NOMO-1 treated with DMSO at 0.1 percent for 48 hours (cell line): ENCODE data around the gene NAPB.
"Not testable (repeated sequence)": the region's sequence is repeated elsewhere in the genome, so short reads cannot be mapped to it uniquely, and the experiment has no call there.

Experiments
- DNase-seq: peaks from one replicate; lab custom pipeline; 2025; ENCODE audit not compliant: unreplicated experiment; lab: John Stamatoyannopoulos, UW

NAPB gene

DNA sequence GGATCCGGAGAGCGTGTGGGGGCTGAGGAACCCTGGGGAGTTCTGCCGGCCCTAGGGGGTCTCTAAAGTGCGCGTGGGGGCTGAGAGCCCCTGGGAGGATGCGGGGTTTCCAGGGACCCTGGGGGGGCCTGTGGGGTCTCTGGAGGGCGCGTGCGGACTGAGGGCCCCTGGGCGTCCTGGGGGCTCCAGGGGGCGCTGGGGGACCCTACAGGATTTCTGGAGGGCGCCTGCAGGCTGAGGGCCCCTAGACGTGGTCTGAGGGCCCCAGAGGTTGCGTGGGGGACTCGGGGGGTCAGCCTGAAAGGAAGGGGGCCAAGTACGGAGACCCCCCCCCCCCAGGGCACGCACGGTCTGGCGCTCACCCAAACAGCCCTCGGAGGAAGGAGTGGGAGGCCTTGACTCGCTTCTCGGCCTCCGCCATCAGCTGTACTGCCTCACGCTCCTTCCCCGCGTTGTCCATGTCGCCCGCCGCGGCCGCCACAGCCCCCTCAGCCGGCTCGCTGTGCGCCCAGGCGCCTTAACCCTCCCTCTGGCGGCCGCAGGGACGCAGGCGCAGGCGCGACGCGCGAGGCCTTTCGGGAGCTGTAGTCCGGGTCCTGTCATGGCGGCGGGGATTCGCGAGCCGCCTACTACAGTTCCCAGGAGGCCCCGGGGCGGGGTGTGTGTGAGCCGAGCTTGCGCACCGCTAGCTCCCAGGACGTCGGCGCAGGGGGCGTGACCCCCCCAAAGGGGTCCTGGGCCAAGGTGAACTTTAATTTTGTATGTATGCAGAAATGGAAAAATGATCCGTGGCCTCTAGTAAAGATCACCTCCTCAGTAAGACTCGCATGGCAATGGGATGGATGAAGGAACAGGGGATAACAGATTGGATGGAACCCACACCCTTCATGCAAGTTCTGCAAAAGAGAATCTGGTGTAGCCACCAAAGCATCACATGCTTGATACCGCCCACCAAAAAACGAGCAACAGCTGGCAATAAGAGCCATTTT lies at the start of gene NAPB:
Gene NAPB (minus strand): TSS at position 546 of the 989 bp plus-strand sequence. CDS start 86 bp downstream, at position 460.
- peak; percentile 89 for DNase-seq

DNA sequence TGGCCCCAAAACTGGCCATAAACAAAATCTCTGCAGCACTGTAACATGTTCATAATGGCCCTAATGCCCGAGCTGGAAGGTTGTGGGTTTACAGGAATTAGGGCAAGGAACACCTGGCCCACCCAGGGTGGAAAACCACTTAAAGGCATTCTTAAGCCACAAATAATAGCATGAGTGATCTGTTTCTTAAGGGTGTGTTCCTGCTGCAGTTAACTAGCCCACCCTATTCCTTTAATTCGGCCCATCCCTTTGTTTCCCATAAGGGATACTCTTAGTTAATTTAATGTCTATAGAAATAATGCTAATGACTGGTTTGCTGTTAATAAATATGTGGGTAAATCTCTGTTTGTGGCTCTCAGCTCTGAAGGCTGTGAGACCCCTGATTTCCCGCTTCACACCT lies 45.7 kb upstream of the NAPB start:
- DNase-seq, result not testable (repeated sequence)

DNA sequence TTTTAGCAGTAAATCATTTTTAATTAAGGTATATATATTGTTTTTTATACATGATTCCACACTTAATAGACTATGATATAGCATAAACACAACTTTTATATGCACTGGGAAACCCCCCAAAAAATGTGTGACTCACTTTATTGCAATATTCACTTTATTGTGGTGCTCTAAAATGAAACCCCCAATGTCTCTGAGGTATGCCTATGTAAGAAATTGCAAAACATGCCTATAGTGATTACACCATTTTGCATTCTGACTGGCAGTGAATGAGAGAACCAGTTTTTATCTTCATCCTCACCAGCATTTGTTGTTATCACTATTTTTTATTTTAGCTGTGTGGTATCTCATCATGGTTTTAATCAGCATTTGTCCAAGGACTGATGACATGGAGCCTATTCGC lies 39.9 kb upstream of the NAPB start:
- no peak for DNase-seq

DNA sequence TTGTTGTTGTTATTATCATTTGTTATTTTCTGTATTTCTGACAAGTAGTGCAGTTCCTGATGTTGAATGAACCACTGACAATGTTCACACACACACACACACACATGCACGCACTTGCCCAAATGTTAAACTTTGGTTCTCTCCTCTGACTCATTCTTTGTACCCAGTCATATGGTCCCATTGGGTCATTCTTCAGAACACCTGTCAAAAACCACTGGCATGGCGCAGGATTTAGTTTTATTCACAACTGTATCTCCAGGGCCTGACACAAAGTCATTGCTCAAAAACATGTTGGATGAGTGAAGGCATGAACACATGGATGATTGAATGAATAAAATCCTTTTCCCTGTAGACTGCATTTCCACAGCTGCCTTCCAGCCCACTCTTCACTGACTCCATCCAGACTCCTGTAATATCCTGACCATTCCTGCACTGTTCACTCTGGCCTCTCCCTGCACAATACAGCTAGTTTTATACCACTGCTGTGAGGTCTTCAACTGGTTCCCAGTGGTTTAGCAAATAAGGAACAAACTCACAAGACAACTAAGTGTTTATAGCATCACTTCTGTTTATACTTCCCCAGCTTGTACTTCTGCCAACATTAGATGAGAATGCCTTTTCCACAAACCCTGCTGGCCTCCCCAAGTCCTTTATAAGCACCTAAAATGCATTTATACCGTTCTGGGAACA lies 38.3 kb upstream of the NAPB start:
- DNase-seq, result no peak

DNA sequence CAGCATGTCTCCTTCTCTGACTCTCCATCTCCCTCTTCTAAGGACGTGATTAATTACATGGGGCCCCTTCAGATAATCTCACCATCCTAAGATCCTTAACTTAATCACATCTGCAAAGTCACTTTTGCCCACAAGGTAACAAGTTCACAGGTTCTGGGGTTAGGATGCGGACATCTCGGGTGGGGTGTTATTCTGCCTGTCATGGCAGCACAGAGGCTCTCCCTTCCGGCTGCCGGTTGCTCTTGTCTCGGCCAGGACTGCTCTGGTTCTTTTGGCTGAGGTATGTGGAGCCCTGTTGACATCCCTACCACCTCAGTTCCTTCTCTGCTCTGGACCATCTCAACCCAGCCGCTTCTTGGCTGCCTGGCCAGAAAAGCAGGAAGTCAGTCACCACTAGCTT lies 35.6 kb upstream of the NAPB start:
- DNase-seq, result no peak

DNA sequence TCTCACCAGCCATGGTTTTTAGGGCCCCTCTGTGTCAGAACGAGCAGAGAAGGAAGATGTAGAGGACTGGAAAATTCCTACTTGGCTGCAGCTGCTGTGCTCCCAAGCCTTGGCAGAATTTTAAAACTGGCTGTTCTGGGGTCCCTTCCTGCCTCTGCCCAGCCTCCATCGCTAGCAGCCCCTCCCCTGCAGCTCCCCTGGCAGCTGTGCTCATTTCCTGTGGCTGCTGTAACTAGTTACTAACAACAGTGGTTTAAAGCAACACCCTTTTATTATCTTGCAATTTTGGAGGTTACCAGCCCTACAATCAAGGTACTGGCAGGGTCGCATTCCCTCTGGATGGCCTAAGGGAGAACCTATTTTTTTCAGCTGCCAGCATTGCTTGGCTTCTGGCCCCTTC lies 35.1 kb upstream of the NAPB start:
- no peak for DNase-seq

DNA sequence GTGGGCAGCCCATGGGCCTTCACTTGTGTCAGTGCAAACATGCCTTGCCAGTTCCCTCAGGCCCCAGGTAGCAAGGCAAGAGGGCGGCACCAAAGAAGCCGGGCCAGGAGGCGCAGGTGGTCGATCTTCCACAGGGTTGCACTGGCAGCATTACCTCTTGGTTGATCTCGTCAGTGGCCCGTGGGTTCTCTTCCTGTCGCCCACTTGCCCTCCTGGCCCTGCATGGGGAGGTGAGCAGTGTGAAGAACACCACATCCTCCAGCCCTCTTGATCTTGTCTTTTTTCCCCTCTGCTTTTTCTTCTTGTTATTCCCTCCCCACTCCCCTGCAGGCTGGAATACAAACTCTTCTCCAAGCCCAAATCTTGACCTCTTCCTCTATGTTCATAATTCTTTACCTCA lies 34.4 kb upstream of the NAPB start:
- no peak for DNase-seq

DNA sequence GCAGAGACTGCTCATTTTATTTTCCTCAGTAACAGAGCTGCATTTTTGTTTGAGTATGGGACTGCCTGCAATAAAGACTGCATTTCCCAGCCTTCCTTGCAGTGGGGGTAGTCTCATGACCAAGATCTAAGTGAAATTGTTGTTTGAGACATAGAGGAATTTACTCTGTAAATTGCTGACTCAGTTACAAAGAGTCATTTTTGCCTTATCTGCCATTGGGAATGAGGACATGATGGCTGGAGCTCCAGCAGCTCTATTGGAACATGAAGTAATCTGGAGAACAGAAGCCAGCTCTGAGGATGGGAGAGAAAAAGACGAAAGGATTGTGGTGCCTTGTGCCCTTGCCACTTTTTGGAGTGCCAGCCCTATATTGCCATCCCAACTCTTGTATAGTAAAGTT lies 33.5 kb upstream of the NAPB start:
- no peak for DNase-seq

DNA sequence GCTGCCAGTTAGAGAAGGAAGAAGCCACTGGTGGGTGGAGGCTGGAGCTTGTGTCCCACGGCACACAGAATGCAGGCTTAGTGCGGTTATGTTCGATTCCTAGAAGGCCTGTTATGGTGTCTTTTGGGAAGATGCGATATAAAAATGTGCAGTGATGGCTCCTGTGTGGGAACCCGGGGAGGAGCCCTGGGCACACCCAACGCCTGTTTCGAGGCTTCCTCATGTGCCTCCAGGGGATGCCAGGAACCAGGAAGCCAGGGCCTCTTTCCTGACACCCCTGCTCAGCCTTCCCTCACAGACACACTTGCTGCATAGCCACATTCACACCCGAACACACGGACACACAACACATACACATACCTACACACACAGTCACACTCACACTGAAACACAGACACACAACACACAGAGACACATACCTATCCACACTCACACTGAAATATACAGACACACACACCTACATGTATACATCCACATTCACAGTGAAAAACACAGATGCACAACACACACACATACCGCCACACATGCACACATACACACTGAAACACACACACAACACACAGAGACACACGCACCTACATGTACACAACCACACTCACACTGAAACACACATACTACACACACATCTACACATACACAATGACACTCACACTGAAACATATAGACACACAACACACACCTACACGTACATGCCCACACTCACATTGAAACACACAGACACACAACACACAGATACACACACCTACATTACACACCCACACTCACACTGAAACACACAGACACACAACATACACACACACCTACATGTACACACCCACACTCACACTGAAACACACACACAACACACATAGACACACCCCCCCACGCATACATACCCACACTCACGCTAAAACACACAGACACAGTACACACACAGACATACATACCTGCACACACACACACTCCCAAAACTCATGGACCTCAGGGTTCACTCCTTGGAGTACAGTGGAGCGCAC lies 32.6 kb upstream of the NAPB start:
- no peak for DNase-seq

DNA sequence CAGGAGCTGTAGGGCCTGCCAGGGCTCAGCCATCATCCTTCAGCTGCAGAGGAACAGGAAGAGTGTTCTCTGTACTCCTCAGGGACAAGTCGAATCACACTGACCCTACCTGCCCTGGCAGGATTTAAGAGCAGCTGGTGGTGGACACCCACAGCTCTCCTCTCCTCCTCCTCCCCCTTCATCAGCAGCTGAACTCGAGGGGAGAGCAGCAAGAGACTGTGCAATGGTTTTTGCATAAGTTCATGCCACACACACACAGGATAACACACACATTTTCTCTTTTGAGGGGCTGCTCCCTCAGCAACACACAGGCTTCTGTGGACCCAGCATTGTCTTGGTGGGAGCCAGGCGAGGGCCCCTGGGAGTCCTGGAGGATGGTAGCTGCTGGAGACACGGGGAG lies 31.5 kb upstream of the NAPB start, which contains the start of gene CST11:
Gene CST11 (minus strand): TSS at position 101 of the 400 bp plus-strand sequence. CDS start 65 bp downstream, at position 36.
- DNase-seq, result no peak

DNA sequence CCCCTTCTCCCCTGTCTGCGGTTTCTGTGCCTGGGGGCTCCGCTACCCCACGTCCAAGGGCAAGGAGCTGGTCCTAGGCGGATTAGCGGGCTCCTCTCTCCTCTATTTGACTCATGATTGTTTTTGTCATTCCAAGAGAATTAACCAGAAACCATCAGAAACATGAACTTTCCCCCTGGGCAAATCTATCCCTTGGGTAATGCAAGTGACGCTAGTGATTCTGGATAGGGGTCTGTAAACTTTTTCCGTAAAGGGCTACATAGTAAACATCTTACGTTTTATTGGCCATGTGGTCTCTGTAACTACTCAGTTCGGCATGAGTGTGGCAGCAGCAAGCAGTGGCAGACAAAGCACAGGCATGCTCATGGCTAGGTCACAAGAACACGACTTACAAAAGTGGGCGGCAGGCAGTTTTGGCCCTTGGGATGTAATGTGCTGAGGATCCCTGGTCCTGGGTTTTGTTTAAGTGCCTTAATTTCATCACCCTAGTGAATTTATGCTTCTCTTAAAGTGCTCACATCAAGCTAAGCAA lies 30.7 kb upstream of the NAPB start:
- DNase-seq, result no peak

DNA sequence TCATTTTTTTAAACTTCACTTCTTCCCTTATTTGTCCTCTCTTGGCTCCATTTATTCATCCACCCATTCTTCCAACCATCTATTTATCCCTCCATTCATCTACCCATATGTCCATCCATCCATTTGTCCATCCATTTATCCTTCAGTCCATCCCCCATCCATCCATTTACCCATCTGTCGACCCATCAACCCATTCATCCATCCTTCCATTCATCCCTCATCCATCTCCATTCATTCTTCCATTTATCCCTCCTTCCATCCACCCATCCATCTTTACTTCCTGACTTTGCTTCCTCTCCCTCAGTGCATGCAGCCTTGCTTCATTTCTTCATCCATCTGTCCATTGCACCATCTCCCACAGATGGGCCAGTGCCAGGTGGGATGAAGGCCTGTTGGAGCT lies 29.6 kb upstream of the NAPB start:
- DNase-seq, result no peak

DNA sequence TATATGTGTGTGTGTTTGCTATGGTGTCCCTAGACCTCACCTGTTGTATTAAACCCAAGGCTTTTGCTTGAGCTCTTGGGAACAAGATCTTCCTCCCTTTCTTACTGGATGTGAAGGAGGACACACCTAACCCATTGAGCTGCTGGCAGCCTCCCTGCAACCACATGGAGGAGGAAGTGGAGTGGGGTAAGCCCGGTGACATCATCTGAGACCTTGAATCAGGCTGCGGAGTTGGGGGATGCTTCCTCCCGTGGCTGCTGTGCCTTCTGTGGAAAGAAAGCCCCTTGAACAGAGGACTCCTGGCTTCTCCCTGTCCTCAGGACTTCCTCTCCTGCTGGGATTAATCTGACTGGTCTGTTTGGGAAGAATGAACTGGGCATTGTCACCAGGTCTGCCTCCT lies 28.1 kb upstream of the NAPB start:
- peak; percentile 20 for DNase-seq

DNA sequence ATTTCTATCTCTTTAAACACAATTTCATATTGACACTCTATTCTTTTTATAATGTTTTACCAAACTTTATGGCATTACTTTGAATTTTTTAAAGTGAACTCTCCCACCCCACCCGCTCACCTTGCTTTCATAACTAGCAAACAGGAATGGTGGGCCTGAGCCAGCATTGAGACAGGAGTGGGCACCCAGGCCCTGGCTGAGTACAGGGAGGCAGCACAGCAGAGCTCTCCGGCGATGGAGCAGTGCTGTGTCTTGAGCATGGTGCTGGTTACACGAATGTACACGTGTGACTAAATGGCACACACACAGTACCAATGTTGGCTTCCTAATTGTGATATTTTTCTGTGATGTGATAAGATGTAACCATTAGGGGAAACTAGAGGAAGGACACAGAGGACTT lies 26.9 kb upstream of the NAPB start:
- DNase-seq, result no peak

DNA sequence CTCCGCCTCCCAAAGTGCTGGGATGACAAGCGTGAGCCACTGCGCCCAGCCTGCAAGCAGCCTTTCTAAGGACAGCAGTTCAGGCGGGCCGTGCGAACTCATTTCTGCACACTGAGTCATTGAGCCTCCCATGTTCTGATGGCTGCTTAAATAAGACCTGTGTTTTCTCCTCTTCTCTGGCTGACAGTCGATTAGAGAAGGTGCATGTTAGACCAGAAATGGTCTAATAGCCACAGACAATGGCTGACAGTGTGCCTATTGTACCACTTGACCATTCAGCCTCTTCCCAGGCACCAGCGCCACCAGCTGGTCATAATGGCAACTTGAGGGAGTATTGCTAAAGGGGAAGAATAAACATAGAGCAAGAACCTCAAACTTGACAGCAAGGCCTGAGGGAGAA lies 25.2 kb upstream of the NAPB start:
- peak; percentile 30 for DNase-seq

DNA sequence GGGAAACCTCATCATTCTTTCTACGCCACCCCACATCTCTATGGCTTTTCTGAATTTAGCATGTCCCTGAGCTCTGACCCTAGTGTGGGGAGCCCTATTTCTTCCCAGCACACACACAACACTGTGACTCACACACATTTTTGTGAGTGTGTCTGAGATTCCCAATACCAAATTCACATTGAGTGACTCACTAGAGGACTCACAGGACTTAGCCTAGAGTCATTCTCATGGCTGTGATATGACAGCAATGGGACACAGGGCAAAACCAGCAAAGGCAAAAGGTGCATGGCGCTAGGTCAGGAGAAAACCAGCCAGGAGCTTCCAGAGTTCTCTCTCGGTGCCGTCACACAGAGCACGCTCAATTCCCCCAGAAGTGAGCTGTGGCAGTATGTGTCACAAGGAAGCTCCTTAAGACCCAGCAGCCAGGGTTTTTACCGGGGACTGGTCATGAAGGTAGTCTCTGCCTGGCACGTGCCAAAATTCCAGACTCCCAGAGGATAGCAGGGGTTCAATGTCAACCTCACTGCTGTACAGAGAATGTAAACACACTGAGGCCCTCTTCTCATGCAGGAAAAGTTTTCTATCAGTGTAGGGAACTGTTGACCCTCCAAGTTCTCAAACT lies 24.4 kb upstream of the NAPB start:
- no peak for DNase-seq

DNA sequence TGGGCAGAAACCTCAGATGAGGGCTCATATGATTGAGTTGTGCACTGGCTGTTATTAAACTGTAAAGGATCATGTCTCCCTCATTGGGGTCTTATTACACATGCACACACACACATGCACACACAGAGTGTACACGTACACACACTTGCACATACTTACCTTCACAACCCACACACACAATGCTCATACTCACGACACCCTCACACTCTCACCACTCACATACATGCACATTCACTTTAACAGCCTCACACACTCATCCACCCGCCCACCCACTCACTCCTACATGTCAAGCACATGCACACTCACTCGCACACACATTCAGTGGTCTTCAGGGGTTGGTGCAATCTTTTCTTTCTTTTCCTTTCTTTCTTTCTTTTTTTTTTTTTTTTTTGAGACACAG lies 23.6 kb upstream of the NAPB start:
- no peak for DNase-seq

DNA sequence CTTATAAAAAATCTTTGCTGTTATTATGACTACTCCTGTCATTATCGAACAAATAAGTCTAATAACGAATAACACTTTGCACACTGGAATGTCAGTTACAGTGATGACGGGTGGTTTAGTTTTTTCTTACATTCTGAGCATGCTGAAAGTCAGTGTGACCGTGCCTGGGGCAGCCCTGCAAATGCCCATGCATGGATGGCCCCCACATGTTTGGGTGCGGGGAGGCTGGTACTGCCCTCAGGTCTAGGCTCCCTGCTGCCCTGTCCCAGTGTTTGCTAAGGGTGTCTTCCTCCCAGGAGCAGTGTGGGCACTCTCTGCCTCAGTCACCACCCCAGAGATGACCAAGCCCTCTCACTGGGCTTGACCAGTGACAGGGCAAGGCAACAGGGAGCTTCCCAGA lies 21.1 kb upstream of the NAPB start:
- no peak for DNase-seq

DNA sequence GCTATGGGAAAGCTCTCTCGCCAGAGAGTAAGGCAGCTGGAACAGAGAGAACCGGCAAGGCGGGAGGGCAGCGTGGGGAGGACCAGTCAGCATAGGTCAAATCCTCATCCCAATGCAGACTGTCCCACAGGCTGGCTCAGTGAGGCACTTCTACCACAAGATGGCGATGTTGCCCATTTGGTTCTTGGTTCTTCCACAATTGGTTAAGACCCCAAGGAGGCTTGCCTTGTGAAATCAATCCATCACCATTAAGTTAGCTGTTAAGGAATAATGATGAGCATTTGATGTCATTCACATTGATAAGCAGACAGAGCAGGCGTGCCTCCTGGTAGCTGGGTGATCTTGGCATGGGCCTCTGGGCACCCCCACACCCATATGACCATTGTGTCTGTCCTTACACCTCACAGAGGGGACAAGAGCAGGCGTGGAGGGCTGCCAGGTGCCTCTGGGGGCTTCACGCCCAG lies 20.6 kb upstream of the NAPB start:
- DNase-seq, result peak; percentile 40

DNA sequence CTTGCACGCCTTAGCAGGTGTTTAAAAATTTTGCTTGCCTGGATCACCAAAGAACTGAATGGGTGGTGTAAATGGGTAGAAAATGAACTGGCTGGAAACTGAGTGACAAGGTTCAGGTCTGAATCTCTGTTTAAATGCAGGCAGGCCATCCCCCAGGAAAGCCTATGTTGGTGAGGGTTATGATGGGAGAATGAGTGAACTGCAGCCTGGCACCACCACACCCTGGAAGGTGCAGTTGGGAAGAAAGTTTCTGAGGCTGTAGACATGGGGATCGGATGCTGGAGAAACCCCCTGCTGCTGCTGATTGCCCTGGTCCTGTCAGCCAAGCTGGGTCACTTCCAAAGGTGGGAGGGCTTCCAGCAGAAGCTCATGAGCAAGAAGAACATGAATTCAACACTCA lies 18.7 kb upstream of the NAPB start:
- no peak for DNase-seq
